ENCODE data around the gene MISP3.
A peak's percentile ranks its signal among the peaks of the same experiment; 100 is the strongest.

Gene MISP3

DNA sequence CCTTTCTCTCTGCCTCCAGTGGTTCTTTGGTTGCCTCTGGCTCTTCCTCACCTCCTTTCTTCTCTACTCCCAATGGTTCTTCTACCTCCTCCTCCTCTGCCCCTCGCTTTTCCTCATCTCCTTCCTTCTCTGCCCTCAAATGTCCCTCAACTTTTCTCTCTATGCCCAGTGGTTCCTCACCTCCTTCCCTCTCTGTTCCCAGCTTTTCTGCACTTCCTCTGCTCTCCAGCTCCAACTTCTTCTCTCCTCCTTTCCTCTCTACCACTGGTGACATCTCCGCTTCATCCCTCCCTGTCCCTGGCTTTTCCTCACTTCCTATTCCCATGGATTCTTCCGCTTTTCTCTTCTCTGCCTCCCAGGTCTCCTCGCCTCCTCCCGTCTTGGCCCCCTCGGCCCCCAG is 18.5 kb upstream of the MISP3 start:
- no peak for DNase-seq

DNA sequence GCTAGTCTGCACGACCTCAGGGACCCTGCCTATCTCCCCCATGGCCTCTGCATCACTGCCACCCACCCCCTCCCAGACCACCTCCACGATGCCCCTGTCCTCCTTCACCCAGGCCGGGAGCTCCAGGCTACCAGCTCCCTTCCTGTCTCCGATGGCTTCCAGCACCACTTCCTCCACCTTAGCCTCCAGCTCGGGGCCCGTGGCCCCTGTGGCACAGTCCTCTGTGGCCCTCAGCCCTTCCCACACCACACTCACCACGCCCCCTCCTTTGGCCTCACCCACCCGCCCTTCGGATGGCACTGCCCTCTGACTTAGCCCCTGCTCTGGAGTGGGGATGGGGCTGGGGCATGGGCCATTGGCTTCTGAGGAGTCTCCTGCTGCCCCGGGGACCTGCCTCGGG is 17.9 kb upstream of the MISP3 start:
- DNase-seq = no peak

- DNase-seq = no peak
Observed at GRCh38 chr19:14055396-14055795, 17.2 kb upstream of the MISP3 start.

GRCh38 chr19:14056069-14056666 is 16.4 kb upstream of the MISP3 start:
- no peak for DNase-seq

DNA sequence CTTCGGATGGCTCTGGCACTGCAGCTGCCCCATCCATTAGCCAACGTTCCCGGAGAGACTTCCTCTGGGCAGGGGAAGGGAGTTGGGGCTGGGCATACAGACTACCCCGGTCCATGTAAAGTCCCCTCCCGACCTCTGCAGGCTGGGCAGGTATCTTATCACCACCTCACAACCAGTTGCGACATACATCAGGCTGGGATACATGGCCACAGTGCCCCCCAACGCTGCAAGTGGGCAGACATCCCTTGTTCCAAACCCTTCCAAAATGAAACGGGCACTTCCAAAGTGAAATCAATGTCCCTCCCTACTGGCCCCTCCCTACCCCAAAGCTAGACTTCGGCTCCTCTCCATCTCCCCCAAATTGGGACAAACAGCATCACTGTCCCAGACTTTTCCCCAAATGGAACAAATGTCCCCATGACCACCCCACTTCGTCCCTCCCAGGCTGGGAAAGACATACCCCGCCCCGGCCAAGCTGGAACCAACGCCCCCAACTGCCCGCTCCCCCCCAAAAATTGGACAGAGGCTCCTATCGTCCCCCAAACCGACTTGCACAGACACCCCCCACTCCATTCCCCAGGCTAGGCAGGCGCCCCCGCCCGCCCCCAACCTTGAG is 15.7 kb upstream of the MISP3 start:
- no peak for DNase-seq

DNA sequence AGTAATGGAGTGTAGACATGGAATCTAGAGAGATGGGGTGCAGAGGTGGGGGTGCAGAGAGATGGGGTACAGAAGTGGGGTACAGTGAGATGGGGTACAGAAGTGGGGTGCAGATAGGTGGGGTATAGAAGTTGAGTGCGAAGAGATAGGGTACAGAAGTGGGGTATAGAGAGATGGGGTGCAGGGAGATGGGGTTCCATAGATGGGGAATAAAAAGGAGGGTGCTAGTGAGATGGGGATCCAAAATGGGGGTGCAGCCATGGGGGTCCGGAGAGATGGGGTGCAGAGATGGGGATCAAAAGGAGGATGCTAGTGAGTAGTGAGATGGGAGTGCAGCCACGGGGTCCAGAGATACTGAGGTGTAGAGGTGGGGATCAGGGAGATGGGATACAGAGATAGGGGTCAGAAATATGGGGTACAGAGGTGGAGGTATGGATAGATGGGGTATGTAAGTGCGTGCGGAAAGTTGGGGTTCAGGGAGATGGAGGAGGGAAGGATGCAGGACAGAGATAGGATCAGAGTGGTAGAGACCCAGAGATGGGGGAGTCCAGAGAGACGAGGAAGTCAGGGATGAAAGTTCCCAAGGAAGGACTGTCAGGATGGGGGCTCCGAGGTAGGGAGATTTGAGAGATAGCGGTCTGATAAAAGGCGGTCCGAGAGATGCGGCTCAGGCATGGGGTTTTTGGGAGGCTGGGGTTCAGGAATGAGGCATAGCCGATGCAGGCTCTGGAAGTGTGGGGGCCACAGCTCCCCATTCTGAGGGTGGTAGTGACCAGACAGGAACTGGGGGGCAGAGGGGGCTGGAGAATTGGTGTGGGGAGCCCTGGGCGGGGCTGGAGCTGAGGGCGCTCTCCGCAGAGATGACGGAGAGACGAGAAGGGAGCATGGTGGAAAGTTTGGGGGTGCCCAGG is 14.1 kb upstream of the MISP3 start:
- no peak for DNase-seq

DNA sequence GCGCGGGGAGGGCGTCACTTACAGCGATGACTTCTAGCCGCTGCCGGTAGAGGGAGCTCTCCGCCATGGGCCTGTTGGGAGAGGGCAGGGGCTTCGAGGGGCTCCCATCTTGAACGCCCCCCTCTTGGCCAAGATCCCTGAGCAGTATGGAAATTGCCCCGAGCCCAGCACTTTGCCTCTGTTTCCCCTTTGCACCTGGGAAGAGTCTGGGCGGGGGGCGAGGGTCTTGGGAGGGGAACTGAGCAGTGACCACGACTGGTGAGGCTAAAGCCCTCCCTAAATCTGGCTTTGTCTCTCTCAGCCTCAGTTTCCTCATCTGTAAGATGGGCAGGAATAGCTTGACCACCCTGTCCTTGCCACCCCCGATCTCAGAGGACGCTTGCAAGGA is 13.5 kb upstream of the MISP3 start:
- DNase-seq = no peak

GRCh38 chr19:14059652-14060155 is 12.9 kb upstream of the MISP3 start:
- no peak for DNase-seq

DNA sequence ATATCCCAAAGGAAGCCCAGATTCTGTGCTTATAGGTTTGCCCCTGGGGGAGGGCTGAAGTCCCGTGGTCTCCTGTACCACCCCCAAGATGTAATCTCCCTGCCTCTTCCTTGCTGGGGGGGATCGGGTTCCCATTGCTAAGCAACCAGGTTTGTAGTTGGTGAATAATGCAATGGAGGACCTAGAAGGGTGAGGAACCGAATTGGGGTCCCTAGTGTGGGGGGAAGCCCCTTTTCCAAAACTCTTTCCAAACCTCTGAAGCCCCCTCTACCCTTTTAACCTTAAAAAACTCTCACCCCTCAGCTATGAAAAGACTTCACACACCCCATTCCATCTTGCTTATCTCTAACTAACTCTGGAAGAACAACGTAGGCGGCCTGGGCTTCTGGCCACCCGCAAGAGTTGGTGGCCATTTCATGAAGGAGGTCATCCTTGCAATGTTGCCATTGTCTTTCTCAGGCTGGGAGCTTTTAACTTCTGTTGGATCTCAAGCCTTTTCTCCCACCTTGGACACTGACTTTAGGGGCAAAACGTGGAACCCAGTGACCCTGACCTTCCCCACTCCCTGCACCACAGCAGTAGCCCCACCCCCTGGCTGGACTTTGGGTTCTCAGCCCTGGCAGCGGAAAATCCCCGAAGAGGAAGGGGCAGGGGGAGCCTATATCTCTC is 11.4 kb upstream of the MISP3 start:
- DNase-seq = no peak

DNA sequence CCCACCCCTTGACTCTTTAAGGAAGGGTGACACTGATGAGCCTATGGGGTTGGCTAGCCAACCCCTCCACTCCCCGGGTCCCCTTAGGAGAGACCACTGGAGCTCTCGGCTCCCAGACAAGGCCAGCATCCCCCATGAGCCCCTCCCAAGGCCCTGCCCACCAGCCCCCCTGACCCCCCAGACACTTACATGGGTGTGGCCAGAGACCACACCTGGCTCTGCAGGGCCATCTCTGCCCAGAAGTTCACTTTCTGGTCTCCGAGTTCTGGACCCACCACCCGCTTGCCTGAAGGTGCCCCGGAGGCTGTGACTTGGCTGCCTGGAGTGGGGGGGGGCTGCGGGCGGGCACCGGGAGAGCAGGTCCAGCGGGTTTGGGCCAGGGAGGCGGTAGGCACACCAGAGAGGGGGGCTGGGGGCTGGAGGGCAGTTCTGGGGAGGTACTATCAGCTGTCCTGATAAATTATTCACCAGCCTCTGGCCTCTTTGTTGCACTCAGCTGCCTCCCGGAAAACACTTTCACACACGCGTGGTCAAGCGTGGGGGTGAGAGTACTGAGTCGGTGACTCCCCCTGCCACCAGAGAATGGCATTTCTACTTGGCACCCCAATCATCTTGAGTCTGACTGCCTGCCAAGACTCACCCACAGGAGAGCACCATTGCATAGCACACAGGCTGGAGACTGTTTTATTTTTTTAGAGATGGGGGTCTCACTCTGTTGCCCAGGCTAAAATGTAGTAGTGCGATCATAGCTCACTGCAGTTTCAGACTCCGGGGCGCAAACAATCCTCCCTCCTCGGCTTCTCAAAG is 10.6 kb upstream of the MISP3 start, which contains the start of gene PALM3:
PALM3 (minus strand) TSS at position 326 of the 807 bp plus-strand sequence; CDS start at position 230, 96 bp downstream.
- no peak for DNase-seq

DNA sequence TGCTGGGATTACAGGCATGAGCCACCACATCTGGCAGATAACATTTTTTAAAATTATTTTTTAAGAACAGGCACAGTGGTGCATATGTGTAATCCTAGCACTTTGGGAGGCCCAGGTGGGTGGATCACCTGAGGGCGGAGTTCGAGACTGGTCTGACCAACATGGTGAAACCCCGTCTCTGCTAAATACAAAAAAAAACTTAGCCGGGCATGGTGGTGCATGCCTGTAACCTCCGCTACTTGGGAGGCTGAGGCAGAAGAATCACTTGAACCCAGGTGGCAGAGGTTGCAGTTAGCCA is 10.1 kb upstream of the MISP3 start:
- DNase-seq = no peak

DNA sequence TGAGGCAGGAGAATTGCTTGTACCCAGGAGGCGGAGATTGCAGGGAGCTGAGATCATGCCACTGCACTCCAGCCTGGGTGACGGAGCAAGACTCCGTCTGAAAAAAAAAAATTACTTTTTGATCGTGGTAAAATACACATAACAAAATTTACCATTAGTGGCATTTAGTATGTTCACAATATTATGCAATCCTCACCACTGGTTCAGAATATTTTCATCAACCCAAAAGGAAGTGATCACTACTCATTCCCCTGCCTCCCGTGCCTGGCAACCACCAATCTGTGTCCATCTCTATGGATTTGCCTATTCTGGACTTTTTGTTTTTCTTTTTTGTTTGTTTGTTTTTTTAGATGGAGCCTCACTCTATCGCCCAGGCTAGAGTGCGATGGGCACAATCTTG is 9.5 kb upstream of the MISP3 start:
- DNase-seq = no peak

DNA sequence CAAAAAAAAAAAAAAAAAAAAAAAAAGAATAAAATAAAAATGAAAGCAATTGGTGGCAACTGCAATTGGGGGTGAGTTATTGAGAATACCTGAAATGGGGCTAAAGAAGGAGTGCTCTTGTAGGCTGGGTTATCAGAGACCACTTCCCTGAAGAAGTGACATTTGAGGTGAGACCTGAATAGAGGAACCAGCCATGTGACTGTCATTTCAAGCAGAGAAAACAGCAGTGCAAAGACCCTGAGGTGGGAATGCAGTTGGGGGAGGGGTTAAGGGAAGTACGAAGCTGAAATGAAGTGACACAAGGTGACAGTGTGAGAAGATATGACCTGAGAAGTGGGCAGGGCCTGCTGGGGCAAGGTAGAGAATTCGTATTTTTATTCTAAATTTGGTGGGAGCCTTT is 6.5 kb upstream of the MISP3 start:
- DNase-seq = no peak

- DNase-seq = no peak
Observed at GRCh38 chr19:14070268-14071050, 2.1 kb upstream of the MISP3 start.

- DNase-seq = no peak
Observed at GRCh38 chr19:14073261-14073924, 807 bp downstream of the MISP3 start.

DNA sequence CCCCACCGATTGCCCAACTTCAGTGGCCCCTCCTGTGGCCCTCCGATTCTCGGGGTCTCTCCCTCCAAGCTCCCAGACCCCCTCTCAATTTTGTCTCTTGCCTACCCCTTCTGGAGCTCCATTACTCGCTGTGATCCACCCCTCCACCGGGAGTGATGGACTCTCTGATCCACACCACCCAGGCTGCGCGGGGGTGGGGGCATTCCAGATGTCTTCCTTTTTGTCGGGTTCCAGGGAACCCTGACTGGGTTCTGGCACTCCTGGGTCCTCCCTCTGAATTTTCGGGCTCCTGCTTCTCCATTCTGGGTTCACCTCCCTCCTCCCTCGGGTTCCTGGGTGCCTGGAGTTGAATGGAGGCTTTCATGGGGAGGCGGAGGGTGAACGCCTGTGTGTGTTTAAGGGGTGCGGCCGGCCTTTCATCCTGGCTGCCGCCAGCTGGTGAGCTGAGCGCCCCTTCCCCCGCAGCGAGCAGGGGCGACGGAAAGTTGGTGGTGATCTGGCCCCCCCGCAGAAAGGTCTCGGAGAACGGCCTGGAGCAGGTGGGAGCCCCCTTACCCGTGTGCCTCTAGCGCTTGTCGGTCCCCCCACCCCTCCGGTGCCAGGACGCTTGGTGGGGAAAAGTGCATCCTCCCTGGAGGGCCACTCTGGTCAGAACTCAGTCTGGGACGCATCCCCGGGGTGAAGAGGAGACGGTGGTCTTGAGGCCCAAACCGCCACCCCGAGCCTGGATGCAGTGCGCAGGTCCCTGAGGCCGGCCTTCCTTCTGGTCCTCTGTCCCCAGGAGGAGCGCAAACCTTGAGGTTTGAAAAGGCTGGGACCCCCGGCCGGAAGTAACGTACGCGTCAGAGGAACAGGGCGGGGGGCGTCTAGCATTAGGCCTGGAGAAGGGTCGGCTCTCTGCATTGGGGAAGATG is 1.6 kb downstream of the MISP3 start:
- DNase-seq = no peak

DNA sequence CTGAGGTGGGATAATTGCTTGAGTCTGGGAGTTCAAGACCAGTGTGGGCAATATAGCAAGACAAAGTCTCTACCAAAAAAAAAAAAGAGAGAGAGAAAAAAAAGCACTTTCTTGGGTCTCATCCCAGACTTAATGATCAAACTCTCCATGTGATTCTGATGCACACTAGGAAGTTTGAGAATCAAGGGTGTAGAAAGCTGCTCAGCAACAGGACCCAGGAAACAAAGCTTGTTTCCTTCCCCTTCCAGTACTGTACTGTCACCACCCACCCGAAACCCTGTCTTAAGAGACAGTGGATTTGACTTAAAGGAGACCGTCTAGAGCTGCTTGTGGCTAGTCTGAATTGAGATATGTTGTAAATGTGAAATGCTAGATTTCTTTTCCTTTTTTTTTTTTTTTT is 5.8 kb downstream of the MISP3 start:
- no peak for DNase-seq

GRCh38 chr19:14080887-14081796 is 8.6 kb downstream of the MISP3 start:
- peak; percentile 88 for DNase-seq
